Activated gamma-delta T cell treated with anti-CD3 and anti-CD28 coated beads, Interleukin-2, amount 50 U/mL, for 16 hours (primary cell): ENCODE results near the gene TP53I3.
A peak's percentile ranks its signal among the peaks of the same experiment; 100 is the strongest.
"Not testable (repeated sequence)": the region's sequence is repeated elsewhere in the genome, so short reads cannot be mapped to it uniquely, and the experiment has no call there.

Experiments
- DNase-seq: peaks from one replicate; pipeline ENCODE4 v3.0.0-alpha.2; 2020; ENCODE audit warnings: low read depth

TP53I3 gene

GRCh38 chr2:24052951-24053350 lies 31.7 kb downstream of the TP53I3 start:
- no peak for DNase-seq

GRCh38 chr2:24051833-24052232 lies 32.8 kb downstream of the TP53I3 start:
- DNase-seq = no peak

GRCh38 chr2:24050041-24050979 lies 34.3 kb downstream of the TP53I3 start:
- DNase-seq = no peak

GRCh38 chr2:24049485-24050021 lies 35.1 kb downstream of the TP53I3 start, which contains the start of gene FKBP1B:
TSS of gene FKBP1B (plus strand) at chr2:24049741. CDS start at chr2:24049850, 109 bp downstream.
- peak; percentile 32 for DNase-seq

GRCh38 chr2:24048769-24049484 lies 35.7 kb downstream of the TP53I3 start:
- DNase-seq = no peak

GRCh38 chr2:24047703-24048033 lies 37.0 kb downstream of the TP53I3 start:
- DNase-seq = no peak

GRCh38 chr2:24046930-24047702 lies 37.5 kb downstream of the TP53I3 start, which contains the start of gene WDCP:
TSS of gene WDCP (minus strand) at chr2:24047391. CDS start at chr2:24039494, 7,897 bp downstream.
- DNase-seq = peak; percentile 89

GRCh38 chr2:24046599-24046929 lies 38.1 kb downstream of the TP53I3 start:
- no peak for DNase-seq

GRCh38 chr2:24045511-24046508 lies 38.8 kb downstream of the TP53I3 start:
- no peak for DNase-seq

GRCh38 chr2:24043133-24043532 lies 41.5 kb downstream of the TP53I3 start:
- DNase-seq = not testable (repeated sequence)

GRCh38 chr2:24040511-24040910 lies 44.1 kb downstream of the TP53I3 start:
- no peak for DNase-seq

- no peak for DNase-seq
Measured at GRCh38 chr2:24038786-24039499, 45.7 kb downstream of the TP53I3 start.
